Right lobe of liver (tissue), 6 donors: ENCODE measurements around the gene HSD17B13. TPM values are rescaled to one million over a fixed set of nuclear protein-coding genes. Genes with fewer than 3 reads are reported as not detected.

Experiments used
- ATAC-seq, 4 donors: fragments of 200-7000 bp; cut with Tn5 transposase; one replicate each; pipeline ENCODE4 v1.9.1; 2020; ENCODE audit warnings: mild to moderate bottlenecking in 4 of 4, moderate library complexity in 4 of 4
- DNase-seq, 3 donors: peaks; one replicate each; pipeline ENCODE4 v3.0.0-alpha.2; 2020
- H3K27ac ChIP-seq, 3 donors: fragments of 200-600 bp; one replicate each; pipeline ENCODE4 v1.8.0; 2022
- H3K27me3 ChIP-seq, 2 donors: fragments of 200-600 bp; one replicate each; pipeline ENCODE4 v1.8.0; 2022
- H3K36me3 ChIP-seq, 4 donors: fragments of 200-600 bp; sonication (generic) in 1 of 4; one replicate each; pipeline versions ENCODE4 v1.5.1 to v1.8.0; 2017 to 2022; ENCODE audit warnings: control low read depth in 1 of 4
- H3K4me1 ChIP-seq, 4 donors: fragments of 200-600 bp; sonication (generic) in 1 of 4; one replicate each; pipeline versions ENCODE4 v1.5.1 to v1.8.0; 2017 to 2022; ENCODE audit warnings: control low read depth in 1 of 4
- H3K4me3 ChIP-seq, 3 donors: fragments of 200-600 bp; one replicate each; pipeline ENCODE4 v1.8.0; 2022
- H3K9me3 ChIP-seq, 4 donors: fragments of 200-600 bp; sonication (generic) in 1 of 4; one replicate each; pipeline versions ENCODE4 v1.5.1 to v1.8.0; 2017 to 2022; ENCODE audit warnings: control low read depth in 1 of 4
- POLR2A ChIP-seq: fragments of 450-650 bp; IDR thresholded peaks from one replicate; pipeline ENCODE4 v1.6.1; 2017; ENCODE audit warnings: antibody characterized with exemption, mild to moderate bottlenecking
- WGBS: methylation state at CpG from one replicate; pipeline ENCODE4 v1.1.6; 2018; ENCODE audit warnings: low coverage, low lambda C conversion rate; ENCODE audit not compliant: insufficient coverage; ENCODE audit errors: missing lambda C conversion rate; 5-methylcytosine and 5-hydroxymethylcytosine counted together
- intact Hi-C, 2 donors: fragments of 100-400 bp; cut with DNase I; formaldehyde crosslinking; loops; one replicate each; pipeline versions ENCODE4 v1.11.2 to v1.14.1; 2022
- total RNA-seq, 6 experiments: library from RNA; depleted of rRNA in 2 of 6; stranded (reverse); fragments of >200 nt in 2 of 6; fragmentation: NEBNext Ultra II Directional in 3 of 6; extraction: Animal tissue kit (Norgen Biotek cat#: 25700) in 3 of 6; gene quantifications; one replicate each; pipeline versions ENCODE4 v1.1.0 to v1.2.4, GENCODE V29; 2016 to 2023
- TF ChIP-seq, protein P1 (sequence below), 4 donors: fragments of 200-600 bp in 3 of 4; fragments of 450-650 bp in 1 of 4; IDR thresholded peaks; one replicate each; pipeline versions ENCODE4 v1.5.1 to v1.8.0; 2016 to 2022; ENCODE audit warnings: antibody characterized with exemption in 4 of 4, mild to moderate bottlenecking in 2 of 4
- donor health status: DM: no; HTN: yes; CAD: no.
- donor health status: DM: no; HTN: no; CAD: no.
- donor health status: DM: no; HTN: no; CAD: no.
- donor health status: DM: no; HTN: yes; CAD: no.
- donor health status: DM: no; HTN: yes; CAD: no.

The HSD17B13 gene
- total RNA-seq, 6 experiments from 2014 or later = 27.1 to 181 (median 65.3) TPM

DNA sequence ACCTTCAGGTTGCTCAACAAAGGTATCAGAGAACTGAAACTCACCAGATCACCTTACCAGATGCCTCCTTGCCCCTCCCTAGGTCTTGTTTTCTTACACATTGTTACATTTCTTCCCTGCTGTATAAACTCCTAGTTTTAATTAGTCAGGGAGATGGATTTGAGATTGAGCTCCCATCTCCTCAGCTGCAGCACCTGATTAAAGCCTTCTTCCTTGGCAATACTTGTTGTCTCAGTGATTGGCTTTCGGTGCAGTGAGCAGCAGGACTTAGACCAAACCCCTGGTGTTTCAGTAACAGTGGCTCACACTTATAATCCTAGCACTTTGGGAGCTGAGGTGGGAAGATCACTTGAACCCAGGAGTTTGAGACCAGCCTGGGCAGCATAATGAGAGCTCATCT lies 59.8 kb downstream of the HSD17B13 start:
- Histone ChIP-seq H3K36me3 (no peaks in the 10 kb centered on the region), H3K27ac (no peak overlapping the region)
- 100% methylated on average over 1 of the region's 1 CpG for WGBS

DNA sequence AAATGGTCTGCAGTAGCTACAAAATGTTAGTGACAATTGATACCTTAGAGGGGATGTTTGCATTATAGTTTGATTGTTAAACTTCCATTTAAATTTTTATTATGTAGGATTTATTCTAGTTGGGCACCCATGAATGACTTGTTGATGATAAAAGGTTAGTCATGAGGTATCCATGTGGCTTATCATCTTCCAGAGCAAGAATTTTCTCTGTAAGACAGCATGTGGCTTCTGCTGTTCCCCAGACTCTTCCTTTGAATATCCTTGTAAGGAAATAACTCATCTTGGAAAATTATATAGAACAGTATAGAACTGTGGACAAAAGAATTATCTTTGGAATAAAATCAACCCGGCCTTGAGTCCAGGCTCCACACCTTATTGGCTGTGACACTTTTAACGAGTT lies 62.2 kb downstream of the HSD17B13 start:
- TF ChIP-seq, protein P1, sequence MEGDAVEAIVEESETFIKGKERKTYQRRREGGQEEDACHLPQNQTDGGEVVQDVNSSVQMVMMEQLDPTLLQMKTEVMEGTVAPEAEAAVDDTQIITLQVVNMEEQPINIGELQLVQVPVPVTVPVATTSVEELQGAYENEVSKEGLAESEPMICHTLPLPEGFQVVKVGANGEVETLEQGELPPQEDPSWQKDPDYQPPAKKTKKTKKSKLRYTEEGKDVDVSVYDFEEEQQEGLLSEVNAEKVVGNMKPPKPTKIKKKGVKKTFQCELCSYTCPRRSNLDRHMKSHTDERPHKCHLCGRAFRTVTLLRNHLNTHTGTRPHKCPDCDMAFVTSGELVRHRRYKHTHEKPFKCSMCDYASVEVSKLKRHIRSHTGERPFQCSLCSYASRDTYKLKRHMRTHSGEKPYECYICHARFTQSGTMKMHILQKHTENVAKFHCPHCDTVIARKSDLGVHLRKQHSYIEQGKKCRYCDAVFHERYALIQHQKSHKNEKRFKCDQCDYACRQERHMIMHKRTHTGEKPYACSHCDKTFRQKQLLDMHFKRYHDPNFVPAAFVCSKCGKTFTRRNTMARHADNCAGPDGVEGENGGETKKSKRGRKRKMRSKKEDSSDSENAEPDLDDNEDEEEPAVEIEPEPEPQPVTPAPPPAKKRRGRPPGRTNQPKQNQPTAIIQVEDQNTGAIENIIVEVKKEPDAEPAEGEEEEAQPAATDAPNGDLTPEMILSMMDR (IDR thresholded peaks at IDR 0.05) = no peak
- no peak for TF ChIP-seq POLR2A
- Histone ChIP-seq H3K27me3 (no peaks in the 10 kb centered on the region), H3K36me3 (no peaks in the 10 kb centered on the region), H3K9me3 (no peaks in the 10 kb centered on the region), H3K4me1 (no peaks in the 10 kb centered on the region), H3K27ac (no peak overlapping the region), H3K4me3 (no peak overlapping the region)
- WGBS = 91% methylated on average over 2 of the region's 2 CpGs
- intact Hi-C loops = no loop called here
- ATAC-seq (no peak), DNase-seq (no peak)

More for the DNA sequence above, 59.8 kb downstream of the HSD17B13 start:
- H3K4me3 ChIP-seq = no peak overlapping the region
- intact Hi-C loops = no loop called here
- ATAC-seq (no peak), DNase-seq (no peak)
- H3K9me3 ChIP-seq = no peaks in the 10 kb centered on the region
- no peaks in the 10 kb centered on the region for H3K27me3 ChIP-seq
- TF ChIP-seq, protein P1 (IDR thresholded peaks at IDR 0.05) = no peak
- no peak for TF ChIP-seq POLR2A
- H3K4me1 ChIP-seq = no peaks in the 10 kb centered on the region

DNA sequence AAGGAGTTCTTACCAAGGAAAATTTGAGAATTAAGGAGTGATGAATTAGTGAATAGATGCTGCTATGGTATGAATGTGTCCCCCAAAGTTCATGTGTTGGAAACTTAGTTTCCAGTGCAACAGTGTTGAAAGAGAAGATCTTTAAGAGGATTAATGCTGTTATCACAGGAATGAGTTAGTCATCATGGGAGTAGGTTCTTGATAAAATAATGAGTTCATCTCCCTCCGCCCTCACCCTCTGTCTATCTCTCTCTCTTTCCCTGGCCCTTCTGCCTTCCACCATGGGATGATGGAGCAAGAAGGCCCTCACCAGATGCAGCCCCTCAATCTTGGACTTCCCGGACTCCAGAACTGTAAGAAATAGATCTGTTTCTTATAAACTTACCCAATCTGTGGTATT lies 64.0 kb downstream of the HSD17B13 start:
- Histone ChIP-seq H3K4me1 (no peaks in the 10 kb centered on the region), H3K4me3 (no peak overlapping the region), H3K36me3 (no peaks in the 10 kb centered on the region), H3K27me3 (no peaks in the 10 kb centered on the region), H3K27ac (no peak overlapping the region), H3K9me3 (no peaks in the 10 kb centered on the region)
- ATAC-seq = no peak
- WGBS = 75% methylated on average over 1 of the region's 2 CpGs
- intact Hi-C loops = no loop called here
- no peak for DNase-seq
- TF ChIP-seq, protein P1 (IDR thresholded peaks at IDR 0.05) = no peak
- TF ChIP-seq POLR2A = no peak

DNA sequence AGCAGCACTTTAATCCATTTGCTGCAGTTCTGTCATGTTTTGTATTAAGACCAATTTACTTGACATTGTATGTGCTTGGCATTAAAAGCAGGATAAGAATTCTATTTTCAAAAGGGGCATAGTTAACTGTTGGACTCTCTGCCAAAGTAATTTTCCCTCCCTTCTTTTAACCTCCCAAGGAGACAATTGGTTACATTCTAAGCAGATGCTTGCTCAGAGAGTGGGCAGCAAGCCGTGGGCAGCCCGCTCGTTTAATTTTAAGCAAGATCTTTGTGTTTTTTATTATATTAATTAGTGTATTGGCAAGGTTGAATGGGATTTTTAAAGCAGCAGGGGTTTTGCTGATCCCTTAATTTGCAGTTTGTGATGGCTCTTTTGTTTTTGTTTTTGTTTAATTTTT lies 65.2 kb downstream of the HSD17B13 start:
- intact Hi-C loops = no loop called here
- no peaks in the 10 kb centered on the region for H3K27me3 ChIP-seq
- H3K4me3 ChIP-seq = no peak overlapping the region
- WGBS = 66% methylated on average over 3 of the region's 3 CpGs
- H3K9me3 ChIP-seq = no peaks in the 10 kb centered on the region
- TF ChIP-seq, protein P1 (IDR thresholded peaks at IDR 0.05) = no peak
- no peak for TF ChIP-seq POLR2A
- H3K36me3 ChIP-seq = no peaks in the 10 kb centered on the region
- no peak for ATAC-seq
- no peak overlapping the region for H3K27ac ChIP-seq
- H3K4me1 ChIP-seq = no peaks in the 10 kb centered on the region
- no peak for DNase-seq

DNA sequence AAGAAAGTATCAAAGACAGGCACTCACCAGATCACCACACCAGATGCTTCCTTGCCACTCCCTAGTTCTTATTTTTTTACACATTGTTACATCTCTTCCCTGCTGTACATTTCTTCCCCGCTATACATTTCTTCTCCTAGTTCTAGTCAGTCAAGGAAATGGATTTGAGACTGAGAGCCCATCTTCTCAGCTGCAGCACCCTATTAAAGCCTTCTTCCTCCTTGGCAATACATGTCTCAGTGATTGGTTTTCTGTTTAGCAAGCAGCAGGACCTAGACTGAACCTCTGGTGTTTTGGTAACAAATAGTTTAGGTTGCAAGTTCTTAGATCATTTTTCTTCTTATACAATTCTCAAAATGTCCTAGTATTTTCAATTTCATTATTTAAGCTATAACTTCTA lies 66.9 kb downstream of the HSD17B13 start:
- Histone ChIP-seq H3K27me3 (no peaks in the 10 kb centered on the region), H3K36me3 (no peaks in the 10 kb centered on the region), H3K27ac (no peak overlapping the region), H3K4me1 (peaks cover 0 to 6% (median 0%) of the 10 kb centered on the region in 4 donors), H3K9me3 (no peaks in the 10 kb centered on the region), H3K4me3 (no peak overlapping the region)
- DNase-seq (no peak), ATAC-seq (no peak)
- intact Hi-C loops = no loop called here
- WGBS = 86% methylated on average over 1 of the region's 1 CpG
- TF ChIP-seq, protein P1 (IDR thresholded peaks at IDR 0.05) = no peak
- no peak for TF ChIP-seq POLR2A
